ENCODE measurements around the gene SLC26A11.
"Not testable (repeated sequence)": the region's sequence is repeated elsewhere in the genome, so short reads cannot be mapped to it uniquely, and the experiment has no call there.

The SLC26A11 gene

DNA sequence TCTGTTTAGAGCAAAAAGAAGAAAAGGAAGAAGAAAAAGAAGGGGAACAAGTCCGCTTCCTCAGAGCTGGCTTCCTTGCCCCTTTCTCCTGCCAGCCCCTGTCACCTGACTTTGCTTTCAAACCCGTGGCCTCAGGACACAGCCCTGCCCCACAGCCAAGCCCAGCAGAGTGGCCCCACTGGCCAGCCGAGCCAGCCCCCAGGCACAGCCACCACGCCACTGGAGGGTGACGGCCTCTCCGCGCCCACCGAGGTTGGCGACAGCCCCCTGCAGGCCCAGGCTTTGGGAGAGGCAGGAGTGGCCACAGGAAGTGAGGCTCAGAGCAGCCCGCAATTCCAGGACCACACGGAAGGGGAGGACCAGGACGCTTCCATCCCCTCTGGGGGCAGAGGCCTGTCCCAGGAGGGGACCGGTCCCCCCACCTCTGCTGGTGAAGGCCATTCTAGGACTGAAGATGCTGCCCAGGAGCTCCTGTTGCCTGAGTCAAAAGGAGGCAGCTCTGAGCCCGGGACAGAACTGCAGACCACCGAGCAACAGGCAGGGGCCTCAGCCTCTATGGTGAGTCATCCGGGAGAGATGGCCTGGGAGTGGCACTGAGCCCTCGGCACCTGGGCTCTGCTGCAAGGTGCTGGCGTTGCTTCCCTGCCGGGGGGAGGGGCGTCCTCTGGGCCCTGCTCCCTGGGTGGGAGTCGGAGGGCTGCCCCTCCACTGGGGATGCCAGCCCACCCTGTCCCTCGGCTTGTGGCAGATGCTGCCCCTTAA is 67.8 kb downstream of the SLC26A11 start:
- no peak for DNase-seq

DNA sequence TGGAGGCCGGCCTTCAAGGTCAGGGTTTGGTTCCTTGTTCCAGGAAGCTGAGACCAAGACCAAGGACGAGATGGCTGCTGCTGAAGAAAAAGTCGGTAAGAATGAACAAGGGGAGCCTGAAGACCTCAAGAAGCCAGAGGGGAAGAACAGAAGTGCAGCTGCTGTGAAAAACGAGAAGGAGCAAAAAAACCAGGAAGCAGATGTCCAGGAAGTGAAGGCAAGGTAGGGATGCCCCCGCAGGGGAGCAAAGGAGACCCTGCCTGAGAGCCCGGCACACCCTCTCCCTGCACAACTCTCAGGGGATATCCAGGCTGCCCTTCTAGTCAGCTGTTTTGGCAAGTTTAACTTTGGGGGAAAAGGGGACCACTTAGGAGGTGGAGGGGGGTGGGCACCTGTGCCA is 69.4 kb downstream of the SLC26A11 start:
- DNase-seq = no peak

DNA sequence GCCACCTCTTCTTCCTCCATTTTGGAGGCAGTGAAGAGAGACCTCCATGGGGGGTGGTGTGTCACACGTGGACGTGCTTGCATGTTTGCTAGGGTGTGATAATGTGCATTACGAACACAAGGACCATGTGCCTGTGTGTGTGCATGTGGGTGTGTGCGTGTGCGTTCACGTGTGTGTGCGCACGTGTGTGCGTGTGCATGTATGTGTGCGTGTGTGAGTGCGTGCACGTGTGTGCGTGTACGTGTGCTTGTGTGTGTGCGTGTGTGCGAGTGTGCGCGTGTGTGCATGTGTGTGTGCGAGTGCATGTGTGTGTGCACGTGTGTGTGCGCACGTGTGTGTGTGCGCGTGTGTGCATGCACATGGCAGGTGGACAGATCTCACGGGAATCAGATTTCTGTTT is 69.9 kb downstream of the SLC26A11 start:
- DNase-seq = no peak

DNA sequence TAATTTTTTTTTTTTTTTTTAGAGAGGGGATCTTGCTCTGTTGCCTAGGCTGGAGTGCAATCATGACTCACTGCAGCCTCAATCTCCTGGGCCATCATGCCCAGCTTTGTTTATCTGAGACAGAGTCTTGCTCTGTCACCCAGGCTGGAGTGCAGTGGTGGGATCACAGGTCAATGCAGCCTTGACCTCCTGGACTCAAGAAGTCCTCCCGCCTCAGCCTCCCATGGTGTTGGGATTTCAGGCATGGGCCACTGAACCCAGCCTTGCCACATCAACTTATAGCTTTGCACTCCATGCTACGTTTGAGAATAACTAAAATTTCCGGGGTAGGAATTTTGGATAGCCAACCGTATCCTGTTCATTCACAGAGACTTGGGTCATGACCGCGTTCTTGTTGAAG is 71.0 kb downstream of the SLC26A11 start:
- DNase-seq = no peak

DNA sequence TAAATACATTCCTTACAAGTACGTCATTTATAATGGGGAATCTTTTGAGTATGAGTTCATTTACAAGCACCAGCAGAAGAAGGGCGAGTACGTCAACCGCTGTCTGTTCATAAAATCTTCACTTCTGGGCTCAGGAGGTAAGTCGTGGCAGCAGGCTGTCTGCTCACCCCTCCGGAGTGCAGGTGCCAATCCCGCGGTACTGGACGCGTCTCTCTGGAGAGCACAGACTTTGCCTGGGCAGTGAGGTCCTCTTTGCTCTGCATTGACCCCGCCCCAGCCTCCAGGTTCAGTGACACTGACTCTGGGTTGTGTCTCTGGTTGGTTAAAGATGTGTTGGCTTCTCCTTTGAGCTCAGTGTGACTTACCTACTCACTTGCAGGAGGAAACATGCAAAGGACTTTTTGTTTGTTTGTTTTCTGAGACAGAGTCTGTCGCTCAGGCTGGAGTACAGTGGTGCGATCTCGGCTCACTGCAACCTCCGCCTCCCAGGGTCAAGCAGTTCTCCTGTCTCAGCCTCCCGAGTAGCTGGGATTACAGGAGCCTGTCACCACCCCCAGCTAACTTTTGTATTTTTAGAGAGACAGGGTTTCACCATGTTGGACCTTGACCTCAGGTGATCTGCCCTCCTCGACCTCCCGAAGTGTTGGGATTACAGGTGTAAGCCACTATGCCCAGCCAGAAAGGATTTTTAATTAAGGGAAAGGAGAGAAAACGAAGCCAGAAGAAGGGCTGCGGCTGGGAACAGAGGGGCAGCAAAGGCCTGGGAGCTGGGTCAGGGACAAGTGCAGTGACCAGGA is 71.7 kb downstream of the SLC26A11 start:
- DNase-seq = no peak

DNA sequence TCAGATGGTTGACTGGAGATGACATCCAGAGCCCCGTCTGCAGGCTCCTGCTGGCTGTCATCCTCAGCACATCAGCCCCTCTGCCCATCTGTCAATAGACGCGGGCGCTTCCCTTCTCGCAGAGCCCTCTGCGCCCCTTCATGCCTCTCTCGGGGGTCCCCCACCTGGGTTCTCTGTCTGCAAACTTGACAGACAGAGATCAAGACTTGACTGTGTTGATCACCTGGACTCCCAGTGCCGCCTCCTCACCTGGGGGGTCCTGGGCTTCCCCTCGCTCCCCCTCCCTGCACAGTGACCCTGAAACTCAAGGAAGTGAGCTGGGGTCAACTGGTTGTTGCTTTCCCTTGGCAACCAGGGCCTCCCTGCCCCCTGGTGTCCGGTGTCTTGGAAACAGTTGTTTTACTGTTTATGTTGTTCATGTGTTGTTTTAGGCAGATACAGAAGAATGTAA is 72.3 kb downstream of the SLC26A11 start:
- no peak for DNase-seq

DNA sequence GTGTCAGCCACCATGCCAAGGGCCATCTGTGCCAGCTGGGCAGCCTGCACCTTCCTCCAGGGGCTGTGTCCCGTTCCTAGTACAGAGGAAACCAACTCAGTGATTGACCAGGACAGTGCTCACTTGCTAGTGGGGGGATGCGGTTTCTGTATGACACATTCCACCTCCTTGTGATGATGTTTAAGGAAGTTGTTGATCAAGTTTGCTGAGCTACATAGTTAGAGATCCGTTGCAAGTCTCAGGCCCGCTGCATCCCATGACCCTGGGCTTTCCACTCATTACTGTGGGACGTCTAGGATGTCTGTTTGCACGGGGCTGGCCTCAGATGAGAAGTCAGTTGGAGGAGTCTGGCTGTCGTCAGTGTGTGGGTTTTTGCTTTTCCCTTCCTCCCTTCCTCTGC is 74.0 kb downstream of the SLC26A11 start:
- DNase-seq = no peak

DNA sequence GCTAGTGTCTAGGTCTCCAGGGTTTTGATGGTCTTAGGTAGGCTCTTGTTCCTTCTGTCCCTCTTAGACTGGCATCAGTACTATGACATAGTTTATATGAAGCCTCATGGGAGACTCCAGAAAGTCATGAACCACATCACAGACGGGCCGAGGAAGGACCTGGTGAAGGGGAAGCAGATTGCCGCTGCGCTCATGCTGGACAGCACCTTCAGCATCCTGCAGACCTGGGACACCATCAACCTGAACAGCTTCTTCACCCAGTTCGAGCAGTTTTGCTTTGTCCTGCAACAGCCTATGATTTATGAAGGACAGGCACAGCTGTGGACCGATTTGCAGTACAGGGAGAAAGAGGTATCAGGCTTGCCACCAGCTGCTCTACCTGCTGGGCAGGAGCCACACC is 74.4 kb downstream of the SLC26A11 start:
- DNase-seq = no peak

DNA sequence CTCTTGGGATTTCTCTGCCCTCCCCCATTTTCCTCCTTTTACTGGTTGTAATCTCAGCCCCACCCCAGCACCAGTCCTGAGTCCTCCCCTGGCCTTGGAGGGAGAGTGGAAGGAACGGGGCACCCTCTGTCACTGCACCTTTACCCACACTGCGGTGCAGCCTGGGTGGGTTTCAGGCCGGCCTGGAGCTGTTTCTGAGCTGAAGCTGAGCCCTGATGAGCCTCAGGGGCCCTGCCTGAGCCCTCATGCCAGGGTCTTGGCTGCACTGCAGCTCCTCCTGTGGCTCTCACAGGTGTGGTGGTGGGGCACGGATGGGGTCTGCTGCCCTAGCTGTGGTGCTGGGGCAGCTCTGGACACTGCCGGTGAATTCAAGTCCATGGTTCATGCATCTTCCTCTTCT is 74.9 kb downstream of the SLC26A11 start:
- DNase-seq = no peak

DNA sequence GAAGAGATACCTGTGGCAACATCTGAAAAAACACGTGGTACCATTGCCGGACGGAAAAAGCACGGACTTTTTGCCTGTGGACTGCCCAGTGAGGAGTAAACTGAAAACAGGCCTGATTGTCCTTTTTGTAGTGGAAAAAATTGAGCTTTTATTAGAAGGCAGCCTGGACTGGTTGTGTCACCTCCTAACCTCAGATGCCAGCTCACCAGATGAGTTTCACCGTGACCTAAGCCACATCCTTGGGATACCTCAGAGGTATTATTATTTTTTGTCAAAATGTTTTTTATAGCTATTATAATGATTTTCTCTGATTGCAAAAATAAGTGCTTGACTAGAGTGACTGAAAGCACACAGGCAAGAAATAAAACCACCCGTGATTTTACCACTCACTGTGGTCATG is 75.3 kb downstream of the SLC26A11 start:
- no peak for DNase-seq

DNA sequence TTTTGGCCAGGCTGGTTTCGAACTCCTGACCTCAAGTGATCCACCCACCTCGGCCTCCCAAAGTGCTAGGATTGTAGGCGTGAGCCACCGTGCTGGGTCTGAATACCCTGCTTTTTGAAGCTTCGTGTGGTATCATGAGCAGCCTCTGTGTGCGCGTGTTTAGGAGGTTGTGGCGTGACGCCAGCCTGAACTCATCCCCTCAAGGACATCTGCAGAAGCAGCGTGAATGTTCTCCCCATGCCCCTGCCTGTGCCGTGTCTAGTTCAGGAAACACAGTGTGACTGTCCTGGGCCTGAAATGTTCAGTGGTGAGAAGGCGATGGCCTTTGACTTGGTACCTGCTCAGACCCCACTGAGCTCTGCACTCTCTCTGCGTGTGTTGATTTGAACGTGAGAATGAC is 76.0 kb downstream of the SLC26A11 start:
- no peak for DNase-seq

DNA sequence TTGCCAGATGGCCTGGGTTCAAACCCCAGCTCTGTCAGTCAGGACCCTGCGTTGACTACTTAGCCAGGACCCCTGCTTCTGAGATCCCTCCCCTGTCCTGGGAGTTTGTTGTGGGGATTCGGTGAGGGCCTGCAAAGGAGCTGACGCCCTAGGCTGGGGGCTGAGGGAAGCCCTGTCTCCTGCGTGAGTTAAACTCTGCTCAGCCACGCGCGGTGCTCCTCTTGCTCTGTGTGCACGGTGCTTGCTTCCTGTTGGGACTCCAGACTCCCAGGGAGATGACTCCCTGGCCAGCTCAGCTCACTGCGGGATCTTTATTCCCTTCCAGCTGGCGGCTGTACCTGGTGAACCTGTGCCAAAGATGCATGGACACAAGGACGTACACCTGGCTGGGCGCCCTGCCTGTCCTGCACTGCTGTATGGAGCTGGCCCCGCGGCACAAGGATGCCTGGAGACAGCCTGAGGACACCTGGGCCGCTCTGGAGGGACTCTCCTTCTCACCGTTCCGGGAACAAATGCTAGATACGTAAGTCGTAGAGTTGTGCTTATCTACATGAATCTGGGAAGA is 77.9 kb downstream of the SLC26A11 start:
- no peak for DNase-seq

DNA sequence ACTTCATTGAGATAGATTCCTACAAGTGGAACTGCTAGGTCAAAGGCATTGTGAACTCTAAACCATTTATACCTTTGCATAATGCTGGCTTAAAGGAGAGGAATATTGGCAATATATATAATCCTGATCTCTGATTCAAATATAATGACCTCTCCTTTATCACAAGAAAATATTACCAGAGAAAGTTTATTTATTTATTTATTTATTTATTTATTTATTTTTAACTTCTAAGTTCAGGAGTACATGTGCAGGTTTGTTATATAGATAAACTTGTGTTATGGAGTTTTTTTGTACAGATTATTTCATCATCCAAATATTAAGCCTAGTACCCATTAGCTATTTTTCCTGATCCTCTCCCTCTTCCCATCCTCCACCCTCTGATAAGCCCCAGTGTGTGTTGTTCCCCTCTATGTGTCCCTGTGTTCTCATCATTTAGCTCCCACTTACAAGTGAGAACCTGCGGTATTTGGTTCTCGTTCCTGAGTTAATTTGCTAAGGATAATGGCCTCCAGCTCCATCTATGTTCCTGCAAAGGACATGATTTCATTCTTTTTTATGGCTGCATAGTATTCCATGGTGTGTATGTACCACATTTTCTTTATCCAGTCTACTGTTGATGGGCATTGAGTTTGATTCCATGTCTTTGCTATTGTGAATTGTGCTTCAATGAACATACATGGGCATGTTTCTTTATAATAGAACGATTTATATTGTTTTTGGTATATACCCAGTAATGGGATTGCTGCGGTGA is 79.3 kb downstream of the SLC26A11 start:
- DNase-seq = not testable (repeated sequence)

DNA sequence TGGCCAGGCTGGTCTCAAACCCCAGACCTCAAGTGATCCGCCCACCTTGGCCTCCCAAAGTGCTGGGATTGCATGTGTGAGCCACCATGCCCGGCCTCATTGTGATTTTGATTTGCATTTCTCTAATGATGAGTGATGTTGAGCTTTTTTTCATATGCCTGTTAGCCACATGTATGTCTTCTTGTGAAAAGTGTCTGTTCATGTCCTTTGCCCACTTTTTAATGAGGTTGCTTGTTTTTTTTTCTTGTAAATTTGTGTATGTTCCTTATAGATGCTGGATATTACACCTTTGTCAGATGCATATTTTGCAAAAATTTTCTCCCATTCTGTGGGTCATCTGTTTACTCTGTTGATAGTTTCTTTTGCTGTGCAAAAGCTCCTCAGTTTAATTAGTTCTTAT is 80.5 kb downstream of the SLC26A11 start:
- DNase-seq = not testable (repeated sequence)
